ENCODE results near the gene MRPS16.
"Not testable (repeated sequence)": the region's sequence is repeated elsewhere in the genome, so short reads cannot be mapped to it uniquely, and the experiment has no call there.

Gene MRPS16

GRCh38 chr10:73252445-73253224 is at the start of gene MRPS16:
Gene MRPS16, minus strand, starts transcription at chr10:73252644. Its CDS starts 162 bp downstream, at chr10:73252482.
- DNase-seq (ENCODE audit: low read depth) = peak; percentile 90

- DNase-seq (ENCODE audit: low read depth) = no peak
These were observed 44.5 kb upstream of the MRPS16 start for GRCh38 chr10:73296946-73297345.

GRCh38 chr10:73293461-73293860 is 41.0 kb upstream of the MRPS16 start:
- no peak for DNase-seq (ENCODE audit: low read depth)

- DNase-seq (ENCODE audit: low read depth) = no peak
These were observed 37.5 kb upstream of the MRPS16 start for GRCh38 chr10:73289958-73290357.

GRCh38 chr10:73287441-73287840 is 35.0 kb upstream of the MRPS16 start:
- DNase-seq (ENCODE audit: low read depth) = no peak

- DNase-seq (ENCODE audit: low read depth) = no peak
These were observed 28.7 kb upstream of the MRPS16 start for GRCh38 chr10:73281097-73281496.

- no peak for DNase-seq (ENCODE audit: low read depth)
These were observed 12.0 kb upstream of the MRPS16 start for GRCh38 chr10:73264423-73264822.

GRCh38 chr10:73263693-73264347 is 11.4 kb upstream of the MRPS16 start:
- no peak for DNase-seq (ENCODE audit: low read depth)

GRCh38 chr10:73262880-73263555 is 10.6 kb upstream of the MRPS16 start:
- no peak for DNase-seq (ENCODE audit: low read depth)

- peak; percentile 46 for DNase-seq (ENCODE audit: low read depth)
These were observed 9.8 kb upstream of the MRPS16 start for GRCh38 chr10:73262105-73262730.

- no peak for DNase-seq (ENCODE audit: low read depth)
These were observed 9.0 kb upstream of the MRPS16 start for GRCh38 chr10:73261362-73261995.

GRCh38 chr10:73258612-73259011 is 6.2 kb upstream of the MRPS16 start:
- not testable (repeated sequence) for DNase-seq (ENCODE audit: low read depth)

GRCh38 chr10:73253225-73253555 is 746 bp upstream of the MRPS16 start:
- no peak for DNase-seq (ENCODE audit: low read depth)

GRCh38 chr10:73251683-73252444 is 580 bp downstream of the MRPS16 start:
- DNase-seq (ENCODE audit: low read depth) = no peak

GRCh38 chr10:73248259-73248724 is 4.2 kb downstream of the MRPS16 start:
- no peak for DNase-seq (ENCODE audit: low read depth)

- DNase-seq (ENCODE audit: low read depth) = no peak
These were observed 4.8 kb downstream of the MRPS16 start for GRCh38 chr10:73247509-73248258.

- DNase-seq (ENCODE audit: low read depth) = peak; percentile 68
These were observed 5.6 kb downstream of the MRPS16 start, which contains the start of gene DNAJC9 for GRCh38 chr10:73246646-73247508. Gene DNAJC9, minus strand, starts transcription at chr10:73247255. Its CDS starts 66 bp downstream, at chr10:73247189.

GRCh38 chr10:73246322-73246645 is 6.2 kb downstream of the MRPS16 start:
- no peak for DNase-seq (ENCODE audit: low read depth)

- no peak for DNase-seq (ENCODE audit: low read depth)
These were observed 7.5 kb downstream of the MRPS16 start for GRCh38 chr10:73244866-73245477.

Data from non-pigmented ciliary epithelial cell (primary cell).